ENCODE results near the gene MEIS2. TPM values are rescaled to one million over a fixed set of nuclear protein-coding genes. Genes with fewer than 3 reads are reported as not detected.

Gene MEIS2
- total RNA-seq, 2 experiments from 2014 or later: 0.14 TPM; not detected in 1

GRCh38 chr15:36886191-36886590, 214.2 kb downstream of the MEIS2 start:
- POLR2A ChIA-PET: no interaction called here
- Mint-ChIP-seq H3K27ac (no peak overlapping the region), H3K27me3 (peaks cover 82% of the 10 kb centered on the region), H3K9me3 (no peaks in the 10 kb centered on the region), H3K36me3 (ENCODE audit: low read depth) (no peaks in the 10 kb centered on the region), H3K4me1 (ENCODE audit: low read depth) (peaks cover 13% of the 10 kb centered on the region), H3K4me3 (no peak overlapping the region)
- no peak for DNase-seq
- CTCF ChIA-PET: no interaction called here
- intact Hi-C loops (cut with micrococcal nuclease): no loop called here
- ATAC-seq: no peak
- TF ChIP-seq CTCF (IDR thresholded peaks at IDR 0.05): no peak

- ChIA-PET POLR2A (no interaction called here), CTCF (no interaction called here)
- H3K9me3 Mint-ChIP-seq: no peaks in the 10 kb centered on the region
- ATAC-seq: no peak
- peaks cover 86% of the 10 kb centered on the region for H3K27me3 Mint-ChIP-seq
- H3K36me3 Mint-ChIP-seq (ENCODE audit: low read depth): no peaks in the 10 kb centered on the region
- H3K4me1 Mint-ChIP-seq (ENCODE audit: low read depth): peaks cover 13% of the 10 kb centered on the region
- intact Hi-C loops (cut with micrococcal nuclease): no loop called here
- no peak overlapping the region for H3K4me3 Mint-ChIP-seq
- H3K27ac Mint-ChIP-seq: no peak overlapping the region
- no peak for DNase-seq
- TF ChIP-seq CTCF (IDR thresholded peaks at IDR 0.05): no peak
Observed at GRCh38 chr15:36885771-36886170, 214.6 kb downstream of the MEIS2 start.

- intact Hi-C loops (cut with micrococcal nuclease): loop anchor here (5.0 kb wide), 1 partner anchor 212 kb away; no protein-coding TSS in a partner anchor
- no peak overlapping the region for H3K4me3 Mint-ChIP-seq
- no peaks in the 10 kb centered on the region for H3K36me3 Mint-ChIP-seq (ENCODE audit: low read depth)
- CTCF ChIA-PET: interaction anchor here (1.6 kb wide), 1 partner anchor 251 kb away, joined by 4 read pairs; no protein-coding TSS in a partner anchor
- no peak overlapping the region for H3K27ac Mint-ChIP-seq
- TF ChIP-seq CTCF (IDR thresholded peaks at IDR 0.05): no peak
- no peaks in the 10 kb centered on the region for H3K9me3 Mint-ChIP-seq
- POLR2A ChIA-PET: no interaction called here
- DNase-seq (no peak), ATAC-seq (no peak)
- peaks cover 13% of the 10 kb centered on the region for H3K4me1 Mint-ChIP-seq (ENCODE audit: low read depth)
- H3K27me3 Mint-ChIP-seq: peaks cover 88% of the 10 kb centered on the region
Observed at GRCh38 chr15:36884936-36885635, 215.3 kb downstream of the MEIS2 start.

GRCh38 chr15:36884518-36884875, 215.9 kb downstream of the MEIS2 start:
- ChIA-PET POLR2A (no interaction called here), CTCF (interaction anchor here (0.9 to 2.0 kb wide), 3 partner anchors 15 to 252 kb away, joined by 3 to 5 read pairs (median 4); no protein-coding TSS in a partner anchor)
- intact Hi-C loops (cut with micrococcal nuclease): loop anchor here (5.0 kb wide), 1 partner anchor 213 kb away; no protein-coding TSS in a partner anchor
- Mint-ChIP-seq H3K9me3 (no peaks in the 10 kb centered on the region), H3K27me3 (peaks cover 90% of the 10 kb centered on the region), H3K4me3 (no peak overlapping the region), H3K27ac (no peak overlapping the region), H3K4me1 (ENCODE audit: low read depth) (peaks cover 16% of the 10 kb centered on the region), H3K36me3 (ENCODE audit: low read depth) (no peaks in the 10 kb centered on the region)
- no peak for TF ChIP-seq CTCF (IDR thresholded peaks at IDR 0.05)
- DNase-seq (no peak), ATAC-seq (no peak)

- intact Hi-C loops (cut with micrococcal nuclease): loop anchor here (5.0 kb wide), 1 partner anchor 213 kb away; no protein-coding TSS in a partner anchor
- Mint-ChIP-seq H3K4me3 (no peak overlapping the region), H3K4me1 (ENCODE audit: low read depth) (peaks cover 21% of the 10 kb centered on the region), H3K9me3 (no peaks in the 10 kb centered on the region), H3K27ac (no peak overlapping the region), H3K36me3 (ENCODE audit: low read depth) (no peaks in the 10 kb centered on the region), H3K27me3 (peaks cover 91% of the 10 kb centered on the region)
- peak; percentile 85 for DNase-seq
- peak; percentile 69 for TF ChIP-seq CTCF (IDR thresholded peaks at IDR 0.05)
- ATAC-seq: peak; percentile 66
- ChIA-PET CTCF (interaction anchor here (0.7 to 2.0 kb wide), 8 partner anchors 9 to 1007 kb away, joined by 3 to 5 read pairs (median 3); no protein-coding TSS in a partner anchor), POLR2A (no interaction called here)
Observed at GRCh38 chr15:36883713-36884517, 216.4 kb downstream of the MEIS2 start.

Data from activated CD8-positive, alpha-beta T cell treated with anti-CD3 and anti-CD28 coated beads for 36 hours (primary cell).